Endothelial cell of umbilical vein (primary cell): ENCODE measurements around the gene TTC22.

ENCODE experiments used
- EZH2 ChIP-seq: IDR thresholded peaks from 2 replicates; pipeline ENCODE4 v1.6.1; 2012; ENCODE audit warnings: borderline replicate concordance, low read depth, mild to moderate bottlenecking, moderate library complexity, low read length, inconsistent platforms; ENCODE audit not compliant: severe bottlenecking
- FOS ChIP-seq: IDR thresholded peaks from 2 replicates; pipeline ENCODE4 v1.6.1; 2011; ENCODE audit warnings: mild to moderate bottlenecking, low read length, moderate library complexity, borderline replicate concordance; ENCODE audit not compliant: insufficient read depth
- GATA2 ChIP-seq: IDR thresholded peaks from 2 replicates; pipeline ENCODE4 v1.7.0; 2011; ENCODE audit warnings: low read depth, mild to moderate bottlenecking, moderate library complexity, mixed read lengths, low read length; ENCODE audit not compliant: insufficient read length, insufficient read depth
- JUN ChIP-seq: IDR thresholded peaks from 2 replicates; pipeline ENCODE4 v1.6.1; 2011; ENCODE audit warnings: borderline replicate concordance, low read depth; ENCODE audit not compliant: insufficient read length, insufficient read depth
- MAX ChIP-seq: IDR thresholded peaks from 2 replicates; pipeline ENCODE4 v1.6.1; 2011; ENCODE audit not compliant: insufficient read depth, insufficient read length
- POLR2A ChIP-seq: IDR thresholded peaks from 2 replicates; pipeline ENCODE4 v1.6.1; 2012; ENCODE audit warnings: low read depth, mild to moderate bottlenecking, control low read depth, low read length
- POLR2AphosphoS5 ChIP-seq: IDR thresholded peaks from 2 replicates; pipeline ENCODE4 v1.6.1; 2012; ENCODE audit warnings: low read depth, mild to moderate bottlenecking, control low read depth, low read length, moderate library complexity; ENCODE audit not compliant: insufficient read depth
- TF ChIP-seq, protein P1 (sequence below), 2 donors: IDR thresholded peaks; 1 replicate in 1 of 2; 2 replicates in 1 of 2; pipeline ENCODE4 v1.5.1; 2011; ENCODE audit warnings: low read length in 2 of 2, mild to moderate bottlenecking in 2 of 2, moderate library complexity in 2 of 2, control low read depth in 1 of 2, inconsistent platforms in 1 of 2, low read depth in 1 of 2; ENCODE audit not compliant: insufficient read depth in 1 of 2; ENCODE audit errors: extremely low read depth in 1 of 2

GRCh38 chr1:54811739-54812655, 10.9 kb upstream of the TTC22 start:
- TF ChIP-seq, protein P1, sequence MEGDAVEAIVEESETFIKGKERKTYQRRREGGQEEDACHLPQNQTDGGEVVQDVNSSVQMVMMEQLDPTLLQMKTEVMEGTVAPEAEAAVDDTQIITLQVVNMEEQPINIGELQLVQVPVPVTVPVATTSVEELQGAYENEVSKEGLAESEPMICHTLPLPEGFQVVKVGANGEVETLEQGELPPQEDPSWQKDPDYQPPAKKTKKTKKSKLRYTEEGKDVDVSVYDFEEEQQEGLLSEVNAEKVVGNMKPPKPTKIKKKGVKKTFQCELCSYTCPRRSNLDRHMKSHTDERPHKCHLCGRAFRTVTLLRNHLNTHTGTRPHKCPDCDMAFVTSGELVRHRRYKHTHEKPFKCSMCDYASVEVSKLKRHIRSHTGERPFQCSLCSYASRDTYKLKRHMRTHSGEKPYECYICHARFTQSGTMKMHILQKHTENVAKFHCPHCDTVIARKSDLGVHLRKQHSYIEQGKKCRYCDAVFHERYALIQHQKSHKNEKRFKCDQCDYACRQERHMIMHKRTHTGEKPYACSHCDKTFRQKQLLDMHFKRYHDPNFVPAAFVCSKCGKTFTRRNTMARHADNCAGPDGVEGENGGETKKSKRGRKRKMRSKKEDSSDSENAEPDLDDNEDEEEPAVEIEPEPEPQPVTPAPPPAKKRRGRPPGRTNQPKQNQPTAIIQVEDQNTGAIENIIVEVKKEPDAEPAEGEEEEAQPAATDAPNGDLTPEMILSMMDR (IDR thresholded peaks at IDR 0.05; ENCODE audit: extremely low read depth in 1 of 2, insufficient read depth in 1 of 2, low read depth in 1 of 2, low read length in 2 of 2), result no peak
- TF ChIP-seq POLR2A, result no peak
- TF ChIP-seq JUN, result no peak
- no peak for TF ChIP-seq MAX
- TF ChIP-seq POLR2AphosphoS5, result no peak
- TF ChIP-seq EZH2, result no peak
- no peak for TF ChIP-seq GATA2
- TF ChIP-seq FOS, result no peak
